Glomerular visceral epithelial cell (primary cell): ENCODE results near the gene NFKB2.

ENCODE experiments used
- DNase-seq: peaks from one replicate; pipeline ENCODE4 v3.0.0-alpha.2; 2016; ENCODE audit errors: extremely low spot score

NFKB2 gene

DNA sequence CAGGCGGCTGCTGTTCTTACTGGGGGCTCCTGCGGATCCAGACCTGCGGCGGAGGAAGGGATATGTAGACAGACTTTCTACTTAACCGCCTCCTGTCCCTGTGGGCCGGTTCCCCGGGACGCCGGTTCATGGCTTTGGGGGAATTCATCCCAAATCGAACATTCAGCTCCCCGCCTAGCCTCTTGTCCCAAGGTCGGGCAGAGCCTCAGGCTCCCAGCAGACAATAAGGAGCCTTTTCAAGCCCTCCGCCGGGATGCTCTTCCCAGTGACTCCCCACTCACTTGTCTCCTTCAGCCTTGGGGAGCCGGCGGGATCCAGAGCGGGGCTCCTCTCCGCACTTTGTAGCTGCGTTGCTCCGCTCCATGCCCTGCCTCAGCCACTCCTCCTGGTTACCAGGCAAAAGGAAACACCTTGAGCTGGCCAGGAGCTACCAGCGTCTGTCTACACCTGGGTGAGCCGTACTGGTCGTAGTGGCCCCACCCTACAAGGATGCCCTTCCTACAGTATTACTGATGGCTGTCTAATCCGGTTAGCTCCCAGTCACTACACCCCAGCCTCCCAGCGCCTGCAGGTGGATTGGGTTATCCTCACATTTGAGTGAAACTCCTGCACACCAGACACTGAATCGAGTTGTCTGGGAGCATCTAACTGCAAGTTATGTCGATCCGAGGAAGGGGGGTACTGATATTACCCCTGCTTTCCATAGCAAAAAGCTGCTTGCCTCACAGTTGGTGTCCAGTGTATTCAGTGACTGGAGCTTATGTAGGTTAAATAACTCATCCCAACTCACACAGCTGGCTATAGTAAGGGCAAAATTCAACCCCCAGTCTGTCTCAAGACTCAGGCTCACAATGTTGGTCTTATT is 55.8 kb downstream of the NFKB2 start, which contains the start of gene C10orf95:
C10orf95 (minus strand) TSS at position 439 of the 865 bp plus-strand sequence. CDS start 450 bp downstream, outside the sequence.
- no peak for DNase-seq
